ENCODE measurements around the gene HSPB3.

HSPB3 gene

DNA sequence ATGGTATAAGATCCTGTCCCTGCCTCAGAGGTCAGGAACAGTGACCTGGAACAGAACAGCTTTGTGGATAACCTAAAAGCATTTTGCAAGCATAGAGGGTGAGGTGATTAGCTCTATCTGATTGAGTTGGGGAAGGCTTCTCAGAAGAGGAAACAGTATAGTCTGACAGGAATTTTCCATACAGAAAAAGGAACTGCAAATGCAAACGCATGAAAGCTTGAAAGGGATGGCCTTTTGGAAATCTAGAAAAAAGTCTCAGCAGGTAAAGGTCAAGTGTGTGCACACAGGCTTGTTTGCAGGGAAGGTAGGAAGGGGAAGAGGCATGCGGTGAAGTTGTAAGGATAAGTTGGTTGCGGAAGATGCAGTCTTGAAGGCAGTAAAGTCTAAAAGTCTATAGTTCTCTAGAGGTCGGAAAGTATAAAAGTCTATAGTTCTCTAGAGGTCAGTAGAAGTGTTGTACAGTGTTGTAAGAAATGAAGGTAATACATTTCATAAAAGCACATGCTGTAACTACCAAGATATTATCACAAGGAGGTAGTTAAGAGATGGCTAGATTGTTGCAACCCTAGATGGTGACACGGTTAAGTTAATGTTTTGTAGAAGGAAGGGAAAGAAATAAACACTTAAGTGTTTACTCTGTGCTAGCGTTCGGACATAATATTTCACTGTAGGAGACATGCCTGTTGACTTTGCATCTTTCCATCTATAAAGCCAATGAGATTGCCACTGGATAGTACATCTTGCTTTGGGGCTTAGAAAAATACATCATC lies 16.7 kb upstream of the HSPB3 start:
- H3K4me3 ChIP-seq (ENCODE audit: low read depth, low read length, poor library complexity, severe bottlenecking) = no peak overlapping the region
- H3K4me1 ChIP-seq (ENCODE audit: insufficient read depth, low read length, severe bottlenecking) = no peaks in the 10 kb centered on the region
- H3K36me3 ChIP-seq (ENCODE audit: insufficient read depth, low read length) = no peaks in the 10 kb centered on the region
- H3K9me3 ChIP-seq (ENCODE audit: low read length) = no peaks in the 10 kb centered on the region
- H3K9ac ChIP-seq (ENCODE audit: low read length) = no peak overlapping the region
- H3K27me3 ChIP-seq (ENCODE audit: insufficient read depth, low read length) = no peaks in the 10 kb centered on the region
- H3K9me2 ChIP-seq (ENCODE audit: low read depth, low read length) = no peaks in the 10 kb centered on the region
- H2AFZ ChIP-seq (ENCODE audit: low read length) = no peak overlapping the region
- no peaks in the 10 kb centered on the region for H3F3A ChIP-seq (ENCODE audit: insufficient read depth, low read length)
- no peaks in the 10 kb centered on the region for H3K79me2 ChIP-seq (ENCODE audit: insufficient read depth, low read length)
- H3K27ac ChIP-seq (ENCODE audit: low read depth, low read length, poor library complexity, severe bottlenecking) = no peak overlapping the region
- TF ChIP-seq EZH2 (IDR thresholded peaks at IDR 0.05; ENCODE audit: borderline replicate concordance, low read length) = no peak
- TF ChIP-seq, protein P1, sequence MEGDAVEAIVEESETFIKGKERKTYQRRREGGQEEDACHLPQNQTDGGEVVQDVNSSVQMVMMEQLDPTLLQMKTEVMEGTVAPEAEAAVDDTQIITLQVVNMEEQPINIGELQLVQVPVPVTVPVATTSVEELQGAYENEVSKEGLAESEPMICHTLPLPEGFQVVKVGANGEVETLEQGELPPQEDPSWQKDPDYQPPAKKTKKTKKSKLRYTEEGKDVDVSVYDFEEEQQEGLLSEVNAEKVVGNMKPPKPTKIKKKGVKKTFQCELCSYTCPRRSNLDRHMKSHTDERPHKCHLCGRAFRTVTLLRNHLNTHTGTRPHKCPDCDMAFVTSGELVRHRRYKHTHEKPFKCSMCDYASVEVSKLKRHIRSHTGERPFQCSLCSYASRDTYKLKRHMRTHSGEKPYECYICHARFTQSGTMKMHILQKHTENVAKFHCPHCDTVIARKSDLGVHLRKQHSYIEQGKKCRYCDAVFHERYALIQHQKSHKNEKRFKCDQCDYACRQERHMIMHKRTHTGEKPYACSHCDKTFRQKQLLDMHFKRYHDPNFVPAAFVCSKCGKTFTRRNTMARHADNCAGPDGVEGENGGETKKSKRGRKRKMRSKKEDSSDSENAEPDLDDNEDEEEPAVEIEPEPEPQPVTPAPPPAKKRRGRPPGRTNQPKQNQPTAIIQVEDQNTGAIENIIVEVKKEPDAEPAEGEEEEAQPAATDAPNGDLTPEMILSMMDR (IDR thresholded peaks at IDR 0.05; ENCODE audit: low read length) = no peak
- no peaks in the 10 kb centered on the region for H4K20me1 ChIP-seq (ENCODE audit: insufficient read depth, low read length)
- no peak overlapping the region for H3K4me2 ChIP-seq (ENCODE audit: low read length)

DNA sequence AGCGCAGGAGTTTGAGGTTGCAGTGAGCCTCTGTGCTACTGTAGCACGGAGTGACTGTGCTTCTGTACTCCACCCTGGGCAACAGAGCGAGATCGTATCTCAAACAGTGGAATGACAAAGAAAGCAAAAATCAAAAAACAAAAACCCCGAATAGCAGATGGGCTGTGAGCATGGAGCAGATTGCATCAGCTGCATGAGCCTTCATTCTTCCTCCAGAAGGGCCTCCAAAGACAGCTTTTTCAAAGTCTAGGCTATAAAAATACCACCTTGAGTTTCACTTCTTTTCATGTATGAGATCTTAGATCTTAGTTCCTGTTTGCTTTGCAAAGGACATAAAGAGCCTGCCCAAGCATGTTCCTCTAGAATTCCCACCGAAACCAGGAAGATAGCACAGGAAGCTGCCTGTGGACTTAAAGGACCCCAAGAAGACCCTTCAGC lies 15.0 kb upstream of the HSPB3 start:
- no peaks in the 10 kb centered on the region for H3F3A ChIP-seq (ENCODE audit: insufficient read depth, low read length)
- no peak overlapping the region for H3K4me2 ChIP-seq (ENCODE audit: low read length)
- no peaks in the 10 kb centered on the region for H3K4me1 ChIP-seq (ENCODE audit: insufficient read depth, low read length, severe bottlenecking)
- no peaks in the 10 kb centered on the region for H3K9me2 ChIP-seq (ENCODE audit: low read depth, low read length)
- no peaks in the 10 kb centered on the region for H3K79me2 ChIP-seq (ENCODE audit: insufficient read depth, low read length)
- no peak overlapping the region for H3K9ac ChIP-seq (ENCODE audit: low read length)
- no peak overlapping the region for H3K4me3 ChIP-seq (ENCODE audit: low read depth, low read length, poor library complexity, severe bottlenecking)
- TF ChIP-seq EZH2 (IDR thresholded peaks at IDR 0.05; ENCODE audit: borderline replicate concordance, low read length) = no peak
- TF ChIP-seq, protein P1 (IDR thresholded peaks at IDR 0.05; ENCODE audit: low read length) = no peak
- no peaks in the 10 kb centered on the region for H3K27me3 ChIP-seq (ENCODE audit: insufficient read depth, low read length)
- H3K27ac ChIP-seq (ENCODE audit: low read depth, low read length, poor library complexity, severe bottlenecking) = no peak overlapping the region
- H2AFZ ChIP-seq (ENCODE audit: low read length) = no peak overlapping the region
- no peaks in the 10 kb centered on the region for H4K20me1 ChIP-seq (ENCODE audit: insufficient read depth, low read length)
- H3K36me3 ChIP-seq (ENCODE audit: insufficient read depth, low read length) = no peaks in the 10 kb centered on the region
- H3K9me3 ChIP-seq (ENCODE audit: low read length) = no peaks in the 10 kb centered on the region

DNA sequence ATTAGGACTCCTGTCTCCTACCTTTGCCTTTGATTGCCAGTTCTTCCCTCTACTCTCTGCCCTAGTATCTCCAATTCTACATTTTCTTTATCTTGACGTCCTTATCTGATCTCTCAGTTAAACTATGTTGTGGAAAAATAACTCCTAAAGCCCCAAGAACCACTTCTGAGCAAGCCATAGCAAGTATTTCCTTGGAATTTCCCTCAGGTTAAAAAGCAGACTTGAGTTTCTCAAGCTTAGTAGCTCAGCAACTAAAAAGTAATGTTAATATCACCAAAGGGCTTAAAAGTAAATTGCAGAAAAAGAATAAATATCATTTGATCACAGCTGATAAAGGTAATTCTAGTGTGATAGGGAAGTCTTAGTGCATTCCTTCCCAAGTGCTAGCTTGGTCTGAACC lies 13.2 kb upstream of the HSPB3 start:
- H3K9me2 ChIP-seq (ENCODE audit: low read depth, low read length) = no peaks in the 10 kb centered on the region
- H3K79me2 ChIP-seq (ENCODE audit: insufficient read depth, low read length) = no peaks in the 10 kb centered on the region
- H3F3A ChIP-seq (ENCODE audit: insufficient read depth, low read length) = no peaks in the 10 kb centered on the region
- no peak overlapping the region for H3K4me2 ChIP-seq (ENCODE audit: low read length)
- no peak overlapping the region for H3K9ac ChIP-seq (ENCODE audit: low read length)
- no peak overlapping the region for H2AFZ ChIP-seq (ENCODE audit: low read length)
- H3K27me3 ChIP-seq (ENCODE audit: insufficient read depth, low read length) = no peaks in the 10 kb centered on the region
- H3K9me3 ChIP-seq (ENCODE audit: low read length) = no peaks in the 10 kb centered on the region
- no peak overlapping the region for H3K27ac ChIP-seq (ENCODE audit: low read depth, low read length, poor library complexity, severe bottlenecking)
- no peak overlapping the region for H3K4me3 ChIP-seq (ENCODE audit: low read depth, low read length, poor library complexity, severe bottlenecking)
- H3K36me3 ChIP-seq (ENCODE audit: insufficient read depth, low read length) = no peaks in the 10 kb centered on the region
- no peaks in the 10 kb centered on the region for H3K4me1 ChIP-seq (ENCODE audit: insufficient read depth, low read length, severe bottlenecking)
- H4K20me1 ChIP-seq (ENCODE audit: insufficient read depth, low read length) = no peaks in the 10 kb centered on the region
- no peak for TF ChIP-seq EZH2 (IDR thresholded peaks at IDR 0.05; ENCODE audit: borderline replicate concordance, low read length)
- TF ChIP-seq, protein P1 (IDR thresholded peaks at IDR 0.05; ENCODE audit: low read length) = no peak
